HepG2 (cell line): Measurements from ENCODE around the gene PRKCB.

Experiments used
- FOXM1 ChIP-seq: sonication (generic); formaldehyde crosslinking; IDR thresholded peaks from 2 replicates; pipeline ENCODE4 v1.5.0; 2020; ENCODE audit warnings: missing genetic modification reagents
- JUND ChIP-seq: sonication (generic); formaldehyde crosslinking; IDR thresholded peaks from 2 replicates; pipeline ENCODE4 v1.8.0; 2022; ENCODE audit warnings: mild to moderate bottlenecking, missing genetic modification reagents
- POLR2A ChIP-seq, 2 experiments: IDR thresholded peaks; 2 replicates each; pipeline ENCODE4 v1.6.1; 2011; ENCODE audit warnings: low read depth in 2 of 2, low read length in 2 of 2, mild to moderate bottlenecking in 1 of 2, moderate library complexity in 1 of 2; ENCODE audit not compliant: insufficient read depth in 1 of 2
- SNRNP70 ChIP-seq: fragments of 200-400 bp; formaldehyde crosslinking; IDR thresholded peaks from 2 replicates; pipeline ENCODE4 v1.6.1; 2017; ENCODE audit warnings: mild to moderate bottlenecking, low read depth, low read length, moderate library complexity
- ZFP41 ChIP-seq: sonication (generic); formaldehyde crosslinking; IDR thresholded peaks from 2 replicates; pipeline ENCODE4 v1.4.0; 2020; ENCODE audit warnings: mild to moderate bottlenecking, missing genetic modification reagents, borderline replicate concordance
- TF ChIP-seq, protein P1 (sequence below): sonication (generic); formaldehyde crosslinking; IDR thresholded peaks from 2 replicates; pipeline ENCODE4 v1.5.0; 2020; ENCODE audit warnings: mild to moderate bottlenecking, missing genetic modification reagents, moderate library complexity
- TF ChIP-seq, protein P2 (sequence below): IDR thresholded peaks from 2 replicates; pipeline ENCODE4 v1.6.1; 2012; ENCODE audit warnings: inconsistent platforms

DNA sequence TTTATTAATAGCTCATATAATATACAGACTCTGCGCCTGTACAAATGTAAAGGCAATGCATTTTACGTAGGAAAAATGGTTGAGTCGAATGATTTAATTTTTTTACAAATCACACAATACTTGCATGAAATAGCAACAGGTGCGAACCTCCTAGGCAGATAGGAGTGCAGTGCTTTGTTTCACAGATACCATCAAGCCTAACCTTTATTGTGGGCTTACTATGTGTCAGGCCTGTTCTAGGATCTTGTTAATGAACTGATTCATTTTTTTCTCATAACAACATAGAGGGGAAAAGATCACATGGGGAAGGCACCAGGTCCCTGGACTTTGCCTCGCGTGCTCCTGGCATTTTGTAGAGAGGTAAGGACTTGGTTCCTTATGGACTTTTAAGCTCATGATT is 107.8 kb downstream of the PRKCB start:
- TF ChIP-seq ZFP41 (CRISPR knock-in tag) (no peak), FOXM1 (CRISPR knock-in tag) (no peak), POLR2A (IDR thresholded peaks at IDR 0.05; ENCODE audit: insufficient read depth in 1 of 2, low read depth in 2 of 2, low read length in 2 of 2) (no peak), SNRNP70 (no peak), JUND (CRISPR knock-in tag) (no peak)
- TF ChIP-seq, protein P1, sequence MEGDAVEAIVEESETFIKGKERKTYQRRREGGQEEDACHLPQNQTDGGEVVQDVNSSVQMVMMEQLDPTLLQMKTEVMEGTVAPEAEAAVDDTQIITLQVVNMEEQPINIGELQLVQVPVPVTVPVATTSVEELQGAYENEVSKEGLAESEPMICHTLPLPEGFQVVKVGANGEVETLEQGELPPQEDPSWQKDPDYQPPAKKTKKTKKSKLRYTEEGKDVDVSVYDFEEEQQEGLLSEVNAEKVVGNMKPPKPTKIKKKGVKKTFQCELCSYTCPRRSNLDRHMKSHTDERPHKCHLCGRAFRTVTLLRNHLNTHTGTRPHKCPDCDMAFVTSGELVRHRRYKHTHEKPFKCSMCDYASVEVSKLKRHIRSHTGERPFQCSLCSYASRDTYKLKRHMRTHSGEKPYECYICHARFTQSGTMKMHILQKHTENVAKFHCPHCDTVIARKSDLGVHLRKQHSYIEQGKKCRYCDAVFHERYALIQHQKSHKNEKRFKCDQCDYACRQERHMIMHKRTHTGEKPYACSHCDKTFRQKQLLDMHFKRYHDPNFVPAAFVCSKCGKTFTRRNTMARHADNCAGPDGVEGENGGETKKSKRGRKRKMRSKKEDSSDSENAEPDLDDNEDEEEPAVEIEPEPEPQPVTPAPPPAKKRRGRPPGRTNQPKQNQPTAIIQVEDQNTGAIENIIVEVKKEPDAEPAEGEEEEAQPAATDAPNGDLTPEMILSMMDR = no peak
- TF ChIP-seq, protein P2, sequence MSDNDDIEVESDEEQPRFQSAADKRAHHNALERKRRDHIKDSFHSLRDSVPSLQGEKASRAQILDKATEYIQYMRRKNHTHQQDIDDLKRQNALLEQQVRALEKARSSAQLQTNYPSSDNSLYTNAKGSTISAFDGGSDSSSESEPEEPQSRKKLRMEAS = no peak
